CD14-positive monocyte (primary cell): ENCODE data around the gene CALML3. TPM values are rescaled to one million over a fixed set of nuclear protein-coding genes. Genes with fewer than 3 reads are reported as not detected.

Experiments
- DNase-seq, 3 donors: peaks; one replicate each; pipeline ENCODE4 v3.0.0-alpha.2; 2011 to 2022
- H2AFZ ChIP-seq: 2 replicates; pipeline ENCODE4 v1.6.0; 2012; ENCODE audit warnings: mild to moderate bottlenecking, low read depth, low read length, inconsistent platforms; ENCODE audit not compliant: insufficient read depth, poor library complexity, severe bottlenecking
- H3K27ac ChIP-seq, 2 donors: 1 replicate in 1 of 2; 2 replicates in 1 of 2; pipeline ENCODE4 v1.5.1; 2012 to 2013; ENCODE audit warnings: low read length in 2 of 2, control low read depth in 1 of 2, inconsistent platforms in 1 of 2, low read depth in 1 of 2, mild to moderate bottlenecking in 1 of 2
- H3K27me3 ChIP-seq, 2 donors: one replicate each; pipeline versions ENCODE4 v1.6.0 to v1.6.1; 2011 to 2013; ENCODE audit warnings: low read length in 2 of 2; ENCODE audit not compliant: control insufficient read depth in 2 of 2, insufficient read depth in 2 of 2
- H3K36me3 ChIP-seq, 2 donors: replicated peaks in 1 of 2; 1 replicate in 1 of 2; 2 replicates in 1 of 2; pipeline versions ENCODE4 v1.5.1 to v1.6.1; 2012 to 2013; ENCODE audit warnings: low read length in 2 of 2, control low read depth in 1 of 2, inconsistent platforms in 1 of 2, mild to moderate bottlenecking in 1 of 2; ENCODE audit not compliant: insufficient read depth in 2 of 2, control insufficient read depth in 1 of 2
- H3K4me1 ChIP-seq, 2 donors: 1 replicate in 1 of 2; 2 replicates in 1 of 2; pipeline versions ENCODE4 v1.5.1 to v1.6.1; 2012 to 2013; ENCODE audit warnings: low read length in 2 of 2, control low read depth in 1 of 2, inconsistent platforms in 1 of 2, mild to moderate bottlenecking in 1 of 2, moderate library complexity in 1 of 2; ENCODE audit not compliant: insufficient read depth in 2 of 2, control insufficient read depth in 1 of 2
- H3K4me2 ChIP-seq: replicated peaks from 2 replicates; pipeline ENCODE3; 2012; ENCODE audit warnings: low read length, moderate library complexity, mild to moderate bottlenecking; ENCODE audit not compliant: poor library complexity, severe bottlenecking; ENCODE audit errors: extremely low read depth
- H3K4me3 ChIP-seq, 3 experiments: fragments of 200-600 bp in 1 of 3; sonication (generic) in 1 of 3; replicated peaks in 1 of 3; 1 replicate in 2 of 3; 2 replicates in 1 of 3; pipeline ENCODE4 v1.5.1; 2011 to 2013; ENCODE audit warnings: low read length in 3 of 3, mild to moderate bottlenecking in 3 of 3, control low read depth in 2 of 3, low read depth in 2 of 3, inconsistent platforms in 1 of 3, moderate library complexity in 1 of 3
- H3K79me2 ChIP-seq: 2 replicates; pipeline ENCODE4 v1.6.0; 2012; ENCODE audit warnings: mild to moderate bottlenecking, control low read depth, inconsistent platforms, low read length, moderate library complexity; ENCODE audit not compliant: insufficient read depth
- H3K9ac ChIP-seq: 2 replicates; pipeline ENCODE4 v1.6.0; 2017; ENCODE audit warnings: low read length, mild to moderate bottlenecking; ENCODE audit not compliant: insufficient read depth, poor library complexity, severe bottlenecking
- H3K9me3 ChIP-seq, 2 donors: replicated peaks in 1 of 2; 1 replicate in 1 of 2; 2 replicates in 1 of 2; pipeline versions ENCODE4 v1.5.1 to v1.6.1; 2012 to 2013; ENCODE audit warnings: low read length in 2 of 2, control low read depth in 1 of 2; ENCODE audit not compliant: control insufficient read depth in 1 of 2, insufficient read depth in 1 of 2
- H4K20me1 ChIP-seq: 2 replicates; pipeline ENCODE4 v1.6.0; 2012; ENCODE audit warnings: mild to moderate bottlenecking, low read length, control low read depth, moderate library complexity; ENCODE audit not compliant: insufficient read depth
- H3K27ac Mint-ChIP-seq, 7 donors: one replicate each; pipeline ENCODE4 v1.8.0; 2020; ENCODE audit warnings: mild to moderate bottlenecking in 7 of 7, mixed read lengths in 7 of 7, moderate library complexity in 6 of 7, inconsistent platforms in 2 of 7
- H3K27me3 Mint-ChIP-seq, 3 donors: one replicate each; pipeline ENCODE4 v1.8.0; 2021 to 2022; ENCODE audit warnings: low read depth in 3 of 3, mild to moderate bottlenecking in 3 of 3, mixed read lengths in 3 of 3, moderate library complexity in 3 of 3, inconsistent platforms in 1 of 3
- H3K36me3 Mint-ChIP-seq, 2 donors: one replicate each; pipeline ENCODE4 v1.8.0; 2020; ENCODE audit warnings: mixed read lengths in 2 of 2, inconsistent platforms in 1 of 2, mild to moderate bottlenecking in 1 of 2
- H3K4me1 Mint-ChIP-seq: one replicate; pipeline ENCODE4 v1.8.0; 2020; ENCODE audit warnings: mild to moderate bottlenecking, mixed read lengths
- H3K4me3 Mint-ChIP-seq, 2 donors: one replicate each; pipeline ENCODE4 v1.8.0; 2020; ENCODE audit warnings: mild to moderate bottlenecking in 2 of 2, mixed read lengths in 2 of 2, moderate library complexity in 1 of 2
- H3K9me3 Mint-ChIP-seq, 7 donors: one replicate each; pipeline ENCODE4 v1.8.0; 2020 to 2022; ENCODE audit warnings: mixed read lengths in 7 of 7, mild to moderate bottlenecking in 6 of 7, moderate library complexity in 6 of 7, inconsistent platforms in 2 of 7
- CTCF ChIP-seq: fragments of 200-600 bp; IDR thresholded peaks from one replicate; pipeline ENCODE4 v1.8.0; 2022; ENCODE audit warnings: antibody characterized with exemption, mild to moderate bottlenecking
- WGBS: methylation state at CpG from one replicate; pipeline ENCODE4 v1.1.5; 2013; ENCODE audit warnings: missing lambda C conversion rate; ENCODE audit not compliant: insufficient coverage; 5-methylcytosine and 5-hydroxymethylcytosine counted together
- intact Hi-C, 2 donors: fragments of 100-400 bp; cut with micrococcal nuclease; formaldehyde crosslinking; loops; one replicate each; pipeline versions ENCODE4 v1.15.0 to v1.15.1; 2023
- polyA plus RNA-seq, 3 donors: library from polyadenylated mRNA; depleted of rRNA in 1 of 3; unstranded in 2 of 3; stranded (reverse) in 1 of 3; fragments of 300-500 nt in 2 of 3; fragments of >200 nt in 1 of 3; fragmentation: Illumina TruSeq in 2 of 3; gene quantifications; 1 replicate in 2 of 3; 2 replicates in 1 of 3; pipeline ENCODE4 v1.2.3, GENCODE V29; 2012 to 2021

The CALML3 gene
- polyA plus RNA-seq, 3 donors = not detected

- Mint-ChIP-seq H3K4me3 (no peak overlapping the region), H3K9me3 (peaks cover 0 to 6% (median 0%) of the 10 kb centered on the region in 7 donors), H3K27me3 (peaks cover 0 to 6% (median 1%) of the 10 kb centered on the region in 3 donors), H3K36me3 (no peaks in the 10 kb centered on the region), H3K4me1 (peaks cover 2% of the 10 kb centered on the region), H3K27ac (no peak overlapping the region)
- Histone ChIP-seq H3K9me3 (peaks cover 0 to 3% of the 10 kb centered on the region in 2 donors), H3K4me1 (no peaks in the 10 kb centered on the region), H3K27ac (no peak overlapping the region), H3K4me3 (no peak overlapping the region), H3K36me3 (no peaks in the 10 kb centered on the region), H3K9ac (no peak overlapping the region), H3K27me3 (no peaks in the 10 kb centered on the region), H4K20me1 (no peaks in the 10 kb centered on the region), H3K79me2 (no peaks in the 10 kb centered on the region), H3K4me2 (no peak overlapping the region), H2AFZ (no peak overlapping the region)
- TF ChIP-seq CTCF = no peak
- no peak for DNase-seq
- intact Hi-C loops = no loop called here
- WGBS = 88% methylated on average over 9 of the region's 9 CpGs
Observed at GRCh38 chr10:5486853-5487235, 37.9 kb upstream of the CALML3 start.

GRCh38 chr10:5488272-5489161 lies 36.2 kb upstream of the CALML3 start:
- Histone ChIP-seq H3K9me3 (peaks cover 0 to 15% of the 10 kb centered on the region in 2 donors), H2AFZ (no peak overlapping the region), H3K9ac (no peak overlapping the region), H3K27me3 (no peaks in the 10 kb centered on the region), H3K4me3 (no peak overlapping the region), H3K4me1 (no peaks in the 10 kb centered on the region), H3K36me3 (no peaks in the 10 kb centered on the region), H3K79me2 (no peaks in the 10 kb centered on the region), H4K20me1 (no peaks in the 10 kb centered on the region), H3K27ac (no peak overlapping the region), H3K4me2 (no peak overlapping the region)
- H3K27me3 Mint-ChIP-seq = peaks cover 0 to 4% (median 1%) of the 10 kb centered on the region in 3 donors
- intact Hi-C loops = no loop called here
- no peak for TF ChIP-seq CTCF
- H3K4me3 Mint-ChIP-seq = no peak overlapping the region
- peak overlapping the region in 1 of 7 donors; percentile 3 for H3K27ac Mint-ChIP-seq
- 93% methylated on average over 26 of the region's 27 CpGs for WGBS
- peaks cover 4 to 13% (median 9%) of the 10 kb centered on the region in 7 donors for H3K9me3 Mint-ChIP-seq
- H3K36me3 Mint-ChIP-seq = no peaks in the 10 kb centered on the region
- H3K4me1 Mint-ChIP-seq = peaks cover 2% of the 10 kb centered on the region
- DNase-seq = no peak
